Activated T-helper 1 cell treated with anti-CD3 and anti-CD28 coated beads, Interleukin-2, amount 50 U/mL, for 16 hours (primary cell): ENCODE results near the gene MEIOB.
"Not testable (repeated sequence)": the region's sequence is repeated elsewhere in the genome, so short reads cannot be mapped to it uniquely, and the experiment has no call there.

Experiments
- DNase-seq, 2 donors: peaks; one replicate each; pipeline ENCODE4 v3.0.0-alpha.2; 2020; ENCODE audit warnings: low read depth in 1 of 2, low spot score in 1 of 2

MEIOB gene

GRCh38 chr16:1907226-1907860, 35.4 kb upstream of the MEIOB start:
- no peak for DNase-seq

GRCh38 chr16:1906846-1907165, 34.8 kb upstream of the MEIOB start:
- no peak for DNase-seq

- no peak for DNase-seq
These were observed 34.3 kb upstream of the MEIOB start for GRCh38 chr16:1906055-1906845.

GRCh38 chr16:1903845-1904840, 32.2 kb upstream of the MEIOB start:
- no peak for DNase-seq

GRCh38 chr16:1903220-1903574, 31.2 kb upstream of the MEIOB start:
- no peak for DNase-seq

- no peak for DNase-seq
These were observed 30.7 kb upstream of the MEIOB start for GRCh38 chr16:1902547-1903219.

GRCh38 chr16:1900452-1900774, 28.4 kb upstream of the MEIOB start:
- DNase-seq, result no peak

- no peak for DNase-seq
These were observed 27.9 kb upstream of the MEIOB start for GRCh38 chr16:1899641-1900451.

GRCh38 chr16:1897692-1898091, 25.7 kb upstream of the MEIOB start:
- not testable (repeated sequence) for DNase-seq

- no peak for DNase-seq
These were observed 24.1 kb upstream of the MEIOB start for GRCh38 chr16:1895949-1896675.

- no peak for DNase-seq
These were observed 23.1 kb upstream of the MEIOB start for GRCh38 chr16:1895068-1895467.

GRCh38 chr16:1890708-1891050, 18.7 kb upstream of the MEIOB start:
- DNase-seq, result no peak

GRCh38 chr16:1890024-1890707, 18.2 kb upstream of the MEIOB start:
- DNase-seq, result no peak

- no peak for DNase-seq
These were observed 15.9 kb upstream of the MEIOB start for GRCh38 chr16:1887711-1888354.

- DNase-seq, result no peak
These were observed 12.9 kb upstream of the MEIOB start for GRCh38 chr16:1884889-1885288.

GRCh38 chr16:1884155-1884760, 12.3 kb upstream of the MEIOB start:
- DNase-seq, result no peak

- not testable (repeated sequence) for DNase-seq
These were observed 9.2 kb upstream of the MEIOB start for GRCh38 chr16:1881172-1881571.

GRCh38 chr16:1879477-1879876, 7.5 kb upstream of the MEIOB start:
- no peak for DNase-seq

- no peak for DNase-seq
These were observed 6.3 kb upstream of the MEIOB start for GRCh38 chr16:1878256-1878655.
